HG03558 (cell line): ENCODE measurements around the gene SYNGR2.

Experiments used
- ATAC-seq: cut with Tn5 transposase; IDR thresholded peaks from one replicate; pipeline ENCODE4 v1.9.1; 2021; ENCODE audit warnings: moderate number of reproducible peaks; ENCODE audit not compliant: unreplicated experiment; ENCODE audit errors: extremely low read depth

SYNGR2 gene

GRCh38 chr17:78197147-78197832, 28.9 kb downstream of the SYNGR2 start:
- no peak for ATAC-seq

DNA sequence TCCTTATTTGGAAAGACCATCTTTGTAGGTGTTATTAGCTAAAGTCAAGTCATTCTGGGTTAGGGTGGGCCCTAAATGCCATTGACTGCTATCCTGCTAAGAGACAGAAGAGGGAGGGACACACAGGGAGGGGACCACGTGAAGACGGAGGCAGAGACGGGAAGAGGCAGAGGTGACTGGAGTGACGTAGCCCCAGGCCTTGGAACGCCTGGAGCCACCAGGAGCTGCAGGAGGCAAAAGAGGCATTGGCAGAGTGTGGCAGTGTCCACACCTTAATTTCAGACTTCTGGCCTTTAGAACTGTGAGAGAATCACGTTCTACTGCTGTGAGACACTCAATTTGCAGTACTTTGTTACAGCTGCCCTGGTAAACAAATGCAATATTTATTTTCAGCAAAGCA, 32.1 kb downstream of the SYNGR2 start:
- no peak for ATAC-seq

DNA sequence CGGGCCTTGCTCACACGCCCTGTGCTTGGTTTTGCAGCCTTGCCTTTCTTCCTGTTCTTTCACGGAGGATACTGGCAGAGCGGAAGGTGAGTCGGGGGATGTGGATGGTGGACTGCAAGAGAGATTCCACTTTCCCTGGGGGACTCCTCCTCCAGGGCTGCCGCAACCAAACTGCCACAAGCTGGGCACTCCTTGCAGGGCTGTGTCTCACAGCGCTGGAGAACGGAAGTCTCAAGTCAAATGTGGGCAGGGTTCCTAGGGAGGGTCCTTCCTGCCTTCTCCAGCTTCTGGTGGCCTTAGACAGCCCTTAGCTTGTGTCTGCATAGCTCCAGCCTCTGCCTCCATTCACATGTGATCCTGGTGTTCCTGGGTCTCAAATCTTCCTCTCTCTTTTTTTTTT, 34.3 kb downstream of the SYNGR2 start:
- ATAC-seq, result no peak

- ATAC-seq, result no peak
These were observed 36.2 kb downstream of the SYNGR2 start for GRCh38 chr17:78204387-78205123.

DNA sequence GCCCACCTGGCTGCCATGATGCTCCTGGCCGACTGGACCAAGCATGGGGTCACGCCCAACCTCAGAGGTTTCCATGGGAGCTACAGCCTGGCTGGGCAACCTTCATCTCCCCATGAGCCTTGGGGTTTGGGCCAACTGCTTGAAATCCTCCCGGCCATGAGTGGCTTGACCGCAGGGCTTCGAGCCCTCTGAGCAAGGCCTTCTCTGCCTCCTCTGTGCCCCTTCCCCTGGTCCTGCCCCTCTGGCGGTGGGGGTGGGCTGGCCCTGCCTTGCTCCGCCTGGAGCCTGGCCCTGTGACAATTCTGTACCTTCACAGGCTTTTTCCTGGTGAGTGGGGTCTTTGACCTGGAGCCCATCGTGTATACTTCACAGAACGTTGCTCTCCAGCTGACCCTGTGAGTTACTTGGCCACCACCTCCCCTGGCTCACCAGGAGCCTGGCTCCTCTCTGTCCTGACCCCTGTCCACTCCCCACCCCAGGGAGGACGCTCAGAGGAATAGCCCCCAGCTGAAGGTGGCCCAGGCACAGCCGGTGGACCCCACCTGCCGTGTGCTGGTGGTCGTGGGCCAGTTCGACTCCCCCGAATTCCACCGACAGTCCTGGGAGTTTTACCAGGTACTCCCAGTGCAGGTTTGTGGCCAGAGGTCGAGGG, 36.9 kb downstream of the SYNGR2 start:
- ATAC-seq, result no peak

- ATAC-seq, result no peak
These were observed 37.9 kb downstream of the SYNGR2 start for GRCh38 chr17:78206298-78206697.

- no peak for ATAC-seq
These were observed 40.1 kb downstream of the SYNGR2 start for GRCh38 chr17:78208486-78208885.

DNA sequence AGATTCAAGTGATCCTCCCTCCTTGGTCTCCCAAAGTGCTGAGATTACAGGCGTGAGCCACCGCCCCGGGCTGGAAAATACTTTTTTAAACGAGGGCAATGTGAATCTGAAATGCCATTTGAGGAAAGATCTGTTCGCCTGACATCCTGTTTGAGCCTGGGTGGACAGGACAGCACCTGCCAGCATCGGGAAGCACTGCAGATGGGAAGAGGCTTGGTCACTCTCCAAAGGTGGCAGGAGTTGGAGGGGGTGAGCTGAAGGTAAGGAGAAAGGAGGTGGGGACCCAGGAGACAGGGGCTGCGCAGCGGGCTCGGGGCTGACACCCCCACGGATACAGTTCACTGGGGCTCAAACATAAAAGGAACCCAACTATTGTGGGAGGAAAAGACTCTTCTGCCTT, 41.7 kb downstream of the SYNGR2 start:
- no peak for ATAC-seq

DNA sequence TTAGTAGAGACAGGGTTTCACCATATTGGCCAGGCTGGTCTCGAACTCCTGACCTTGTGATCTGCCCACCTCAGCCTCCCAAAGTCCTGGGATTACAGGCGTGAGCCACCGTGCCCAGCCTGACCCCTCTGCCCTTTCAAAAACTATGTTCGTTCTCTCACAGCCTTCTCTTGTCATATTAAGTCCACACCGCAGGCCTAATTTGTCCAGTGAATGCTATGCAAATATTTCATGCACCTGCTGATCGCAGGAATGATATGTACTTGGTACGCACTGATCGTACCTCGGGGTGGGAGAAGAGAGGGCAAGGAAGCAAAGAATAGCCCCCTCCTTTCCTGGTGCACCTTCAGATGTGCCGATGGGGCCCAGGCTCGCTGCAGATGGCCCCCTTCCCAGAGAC, 42.7 kb downstream of the SYNGR2 start:
- ATAC-seq, result no peak

DNA sequence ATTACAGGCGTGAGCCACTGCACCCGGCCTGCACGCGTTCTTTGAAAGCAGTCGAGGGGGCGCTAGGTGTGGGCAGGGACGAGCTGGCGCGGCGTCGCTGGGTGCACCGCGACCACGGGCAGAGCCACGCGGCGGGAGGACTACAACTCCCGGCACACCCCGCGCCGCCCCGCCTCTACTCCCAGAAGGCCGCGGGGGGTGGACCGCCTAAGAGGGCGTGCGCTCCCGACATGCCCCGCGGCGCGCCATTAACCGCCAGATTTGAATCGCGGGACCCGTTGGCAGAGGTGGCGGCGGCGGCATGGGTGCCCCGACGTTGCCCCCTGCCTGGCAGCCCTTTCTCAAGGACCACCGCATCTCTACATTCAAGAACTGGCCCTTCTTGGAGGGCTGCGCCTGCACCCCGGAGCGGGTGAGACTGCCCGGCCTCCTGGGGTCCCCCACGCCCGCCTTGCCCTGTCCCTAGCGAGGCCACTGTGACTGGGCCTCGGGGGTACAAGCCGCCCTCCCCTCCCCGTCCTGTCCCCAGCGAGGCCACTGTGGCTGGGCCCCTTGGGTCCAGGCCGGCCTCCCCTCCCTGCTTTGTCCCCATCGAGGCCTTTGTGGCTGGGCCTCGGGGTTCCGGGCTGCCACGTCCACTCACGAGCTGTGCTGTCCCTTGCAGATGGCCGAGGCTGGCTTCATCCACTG, 45.8 kb downstream of the SYNGR2 start, which contains the start of gene BIRC5:
Gene BIRC5 (plus strand): TSS at position 238 of the 690 bp plus-strand sequence. CDS start 64 bp downstream, at position 302.
- no peak for ATAC-seq

- ATAC-seq, result no peak
These were observed 46.3 kb downstream of the SYNGR2 start for GRCh38 chr17:78214706-78215061.

GRCh38 chr17:78219396-78220150, 51.2 kb downstream of the SYNGR2 start:
- no peak for ATAC-seq
